ENCODE data around the gene YY1AP1.
A peak's percentile ranks its signal among the peaks of the same experiment; 100 is the strongest.
"Not testable (repeated sequence)": the region's sequence is repeated elsewhere in the genome, so short reads cannot be mapped to it uniquely, and the experiment has no call there.

YY1AP1 gene

GRCh38 chr1:155688324-155689080 is at the start of gene YY1AP1:
Gene YY1AP1, minus strand, starts transcription at chr1:155688774. Its CDS starts 8,338 bp downstream, at chr1:155680436.
- peak; percentile 91 for DNase-seq

GRCh38 chr1:155729031-155729898 is 40.7 kb upstream of the YY1AP1 start:
- DNase-seq = no peak

GRCh38 chr1:155725142-155725541 is 36.6 kb upstream of the YY1AP1 start:
- DNase-seq = no peak

GRCh38 chr1:155719703-155720102 is 31.1 kb upstream of the YY1AP1 start:
- no peak for DNase-seq

- DNase-seq = not testable (repeated sequence)
Measured at GRCh38 chr1:155718524-155719115, 30.0 kb upstream of the YY1AP1 start.

GRCh38 chr1:155717041-155717440 is 28.5 kb upstream of the YY1AP1 start:
- DNase-seq = no peak

GRCh38 chr1:155715777-155716176 is 27.2 kb upstream of the YY1AP1 start:
- no peak for DNase-seq

- not testable (repeated sequence) for DNase-seq
Measured at GRCh38 chr1:155715056-155715455, 26.5 kb upstream of the YY1AP1 start.

GRCh38 chr1:155713075-155713474 is 24.5 kb upstream of the YY1AP1 start:
- no peak for DNase-seq

GRCh38 chr1:155712636-155713035 is 24.1 kb upstream of the YY1AP1 start:
- DNase-seq = not testable (repeated sequence)

- DNase-seq = not testable (repeated sequence)
Measured at GRCh38 chr1:155711457-155711856, 22.9 kb upstream of the YY1AP1 start.

GRCh38 chr1:155709391-155709790 is 20.8 kb upstream of the YY1AP1 start:
- DNase-seq = no peak

GRCh38 chr1:155706139-155706538 is 17.6 kb upstream of the YY1AP1 start:
- DNase-seq = no peak

- DNase-seq = not testable (repeated sequence)
Measured at GRCh38 chr1:155704414-155704813, 15.8 kb upstream of the YY1AP1 start.

- no peak for DNase-seq
Measured at GRCh38 chr1:155703216-155703615, 14.6 kb upstream of the YY1AP1 start.

- DNase-seq = not testable (repeated sequence)
Measured at GRCh38 chr1:155701675-155702074, 13.1 kb upstream of the YY1AP1 start.

GRCh38 chr1:155699062-155699461 is 10.5 kb upstream of the YY1AP1 start:
- not testable (repeated sequence) for DNase-seq

- no peak for DNase-seq
Measured at GRCh38 chr1:155698382-155699038, 9.9 kb upstream of the YY1AP1 start.

GRCh38 chr1:155697616-155698015 is 9.0 kb upstream of the YY1AP1 start:
- DNase-seq = not testable (repeated sequence)

GRCh38 chr1:155697046-155697445 is 8.5 kb upstream of the YY1AP1 start:
- no peak for DNase-seq

GRCh38 chr1:155696524-155696923 is 8.0 kb upstream of the YY1AP1 start:
- no peak for DNase-seq

GRCh38 chr1:155695608-155696007 is 7.0 kb upstream of the YY1AP1 start:
- no peak for DNase-seq

- no peak for DNase-seq
Measured at GRCh38 chr1:155695072-155695471, 6.5 kb upstream of the YY1AP1 start.

Data from NK-92 treated with Interleukin-12 subunit alpha and Interleukin-12 subunit beta, amount 100 ng/mL, for 24 hours (cell line).